Erythroblast (primary cell): ENCODE data around the gene SKI.

ENCODE experiments used
- GATA1 ChIP-seq: IDR thresholded peaks from 2 replicates; pipeline ENCODE4 v1.6.1; 2011; ENCODE audit warnings: low read depth, mild to moderate bottlenecking, control low read depth, low read length, moderate library complexity
- POLR2A ChIP-seq: IDR thresholded peaks from 2 replicates; pipeline ENCODE4 v1.6.1; 2011; ENCODE audit warnings: mild to moderate bottlenecking, low read length

GRCh38 chr1:2183937-2184334 lies 44.2 kb upstream of the SKI start:
- TF ChIP-seq POLR2A (no peak), GATA1 (no peak)
